Neural crest cell (in vitro differentiated cells): Measurements from ENCODE around the gene AKT1. TPM values are rescaled to one million over a fixed set of nuclear protein-coding genes. Genes with fewer than 3 reads are reported as not detected.

Experiments
- DNase-seq: peaks from one replicate; pipeline ENCODE4 v3.0.0; 2021; ENCODE audit warnings: low read depth, mixed read lengths, low spot score
- H3K27ac Mint-ChIP-seq: one replicate; pipeline ENCODE4 v1.8.0; 2021; ENCODE audit warnings: mild to moderate bottlenecking, mixed read lengths; ENCODE audit not compliant: unreplicated experiment
- H3K27me3 Mint-ChIP-seq: 2 replicates; pipeline ENCODE4 v1.8.0; 2021; ENCODE audit warnings: low read depth, mild to moderate bottlenecking, mixed read lengths
- H3K36me3 Mint-ChIP-seq: 2 replicates; pipeline ENCODE4 v1.8.0; 2021; ENCODE audit warnings: low read depth, mild to moderate bottlenecking, mixed read lengths
- H3K4me1 Mint-ChIP-seq: 2 replicates; pipeline ENCODE4 v1.8.0; 2021; ENCODE audit warnings: mixed read lengths
- H3K4me3 Mint-ChIP-seq: one replicate; pipeline ENCODE4 v1.8.0; 2021; ENCODE audit warnings: mild to moderate bottlenecking, mixed read lengths
- H3K9me3 Mint-ChIP-seq: 2 replicates; pipeline ENCODE4 v1.8.0; 2021; ENCODE audit warnings: mixed read lengths
- CTCF ChIP-seq: fragments of 200-600 bp; sonication (generic); conservative IDR thresholded peaks from 2 replicates; pipeline ENCODE4 v1.5.0; 2021; ENCODE audit warnings: antibody characterized with exemption, mild to moderate bottlenecking
- total RNA-seq: library from RNA; stranded (reverse); gene quantifications from 2 replicates; pipeline ENCODE4 v1.2.1, GENCODE V29; 2021

Gene AKT1
- total RNA-seq, 1 donor from 2014 or later = 191 TPM

- no peaks in the 10 kb centered on the region for H3K36me3 Mint-ChIP-seq
- no peak overlapping the region for H3K27ac Mint-ChIP-seq
- no peak for DNase-seq
- H3K4me1 Mint-ChIP-seq = peaks cover 8% of the 10 kb centered on the region
- no peaks in the 10 kb centered on the region for H3K27me3 Mint-ChIP-seq
- H3K4me3 Mint-ChIP-seq = no peak overlapping the region
- TF ChIP-seq CTCF = no peak
- H3K9me3 Mint-ChIP-seq = no peaks in the 10 kb centered on the region
Observed at GRCh38 chr14:104779776-104780512, 15.6 kb downstream of the AKT1 start.

- no peak for DNase-seq
- no peak for TF ChIP-seq CTCF
- Mint-ChIP-seq H3K27ac (no peak overlapping the region), H3K36me3 (no peaks in the 10 kb centered on the region), H3K27me3 (no peaks in the 10 kb centered on the region), H3K4me1 (peaks cover 8% of the 10 kb centered on the region), H3K4me3 (no peak overlapping the region), H3K9me3 (no peaks in the 10 kb centered on the region)
Observed at GRCh38 chr14:104778694-104779331, 16.7 kb downstream of the AKT1 start.

GRCh38 chr14:104777808-104778249 is 17.7 kb downstream of the AKT1 start:
- no peaks in the 10 kb centered on the region for H3K36me3 Mint-ChIP-seq
- peak overlapping the region; percentile 12 for H3K27ac Mint-ChIP-seq
- H3K4me1 Mint-ChIP-seq = peaks cover 8% of the 10 kb centered on the region

GRCh38 chr14:104776961-104777807 is 18.4 kb downstream of the AKT1 start:
- Mint-ChIP-seq H3K9me3 (no peaks in the 10 kb centered on the region), H3K4me1 (peaks cover 8% of the 10 kb centered on the region), H3K27ac (peak overlapping the region; percentile 35), H3K27me3 (no peaks in the 10 kb centered on the region), H3K36me3 (peaks cover under 1% of the 10 kb centered on the region), H3K4me3 (peak overlapping the region; percentile 49)
- no peak for TF ChIP-seq CTCF
- DNase-seq = peak; percentile 60

More at GRCh38 chr14:104777808-104778249, 17.7 kb downstream of the AKT1 start:
- no peaks in the 10 kb centered on the region for H3K9me3 Mint-ChIP-seq
- peak overlapping the region; percentile 56 for H3K4me3 Mint-ChIP-seq
- no peak for DNase-seq
- no peaks in the 10 kb centered on the region for H3K27me3 Mint-ChIP-seq
- TF ChIP-seq CTCF = no peak

GRCh38 chr14:104776481-104776880 is 19.1 kb downstream of the AKT1 start:
- peaks cover 8% of the 10 kb centered on the region for H3K4me1 Mint-ChIP-seq
- no peaks in the 10 kb centered on the region for H3K27me3 Mint-ChIP-seq
- no peak overlapping the region for H3K27ac Mint-ChIP-seq
- TF ChIP-seq CTCF = no peak
- peak overlapping the region; percentile 38 for H3K4me3 Mint-ChIP-seq
- H3K36me3 Mint-ChIP-seq = peaks cover 6% of the 10 kb centered on the region
- no peaks in the 10 kb centered on the region for H3K9me3 Mint-ChIP-seq
- no peak for DNase-seq
